HEK293 (cell line): ENCODE data around the gene PANX2.

ENCODE experiments used
- CTCF ChIA-PET: fragments of 350-600 bp; formaldehyde crosslinking; extraction: SDS; loops from one replicate; lab custom pipeline; 2021; ENCODE audit warnings: antibody characterized with exemption; lab: Yijun Ruan, JAX
- POLR2A ChIA-PET: fragments of 300-600 bp; formaldehyde crosslinking; extraction: SDS; loops from one replicate; lab custom pipeline; 2020; ENCODE audit warnings: antibody characterized with exemption, inconsistent platforms; lab: Yijun Ruan, JAX
- H3K27ac ChIP-seq: fragments of 200-500 bp; sonication (Bioruptor generic); 2 replicates; pipeline ENCODE4 v1.5.1; 2014; ENCODE audit warnings: low read depth, low read length, control low read depth, inconsistent platforms; ENCODE audit errors: extremely low read depth
- H3K36me3 ChIP-seq, 2 experiments: fragments of 200-500 bp in 1 of 2; sonication (Bioruptor generic) in 1 of 2; 1 replicate in 1 of 2; 2 replicates in 1 of 2; pipeline ENCODE4 v1.5.1; 2014 to 2017; ENCODE audit warnings: inconsistent platforms in 2 of 2, low read length in 2 of 2; ENCODE audit not compliant: control insufficient read depth in 2 of 2, insufficient read depth in 1 of 2
- H3K4me1 ChIP-seq: fragments of 200-500 bp; sonication (Bioruptor generic); 2 replicates; pipeline ENCODE4 v1.5.1; 2014; ENCODE audit warnings: mild to moderate bottlenecking, low read length, inconsistent platforms; ENCODE audit not compliant: control insufficient read depth, insufficient read depth
- H3K4me3 ChIP-seq: 2 replicates; pipeline ENCODE4 v1.5.1; 2011; ENCODE audit warnings: low read depth, mild to moderate bottlenecking, control low read depth, low read length, moderate library complexity
- H3K9me3 ChIP-seq: fragments of 200-500 bp; sonication (Bioruptor generic); 2 replicates; pipeline ENCODE4 v1.5.1; 2014; ENCODE audit warnings: low read depth, low read length, inconsistent platforms; ENCODE audit not compliant: control insufficient read depth, insufficient read depth
- CTCF ChIP-seq: fragments of 450-650 bp; formaldehyde crosslinking; IDR thresholded peaks from 2 replicates; pipeline ENCODE4 v1.5.1; 2016; ENCODE audit warnings: missing biosample characterization, missing genetic modification characterization
- GLI2 ChIP-seq: fragments of 450-650 bp; formaldehyde crosslinking; IDR thresholded peaks from 2 replicates; pipeline ENCODE4; 2017; ENCODE audit warnings: missing biosample characterization, missing genetic modification characterization, low read depth, borderline replicate concordance
- GLIS2 ChIP-seq: fragments of 450-650 bp; formaldehyde crosslinking; IDR thresholded peaks from 2 replicates; pipeline ENCODE4 v1.5.1; 2016; ENCODE audit warnings: missing biosample characterization, missing genetic modification characterization
- KLF16 ChIP-seq: fragments of 450-650 bp; formaldehyde crosslinking; IDR thresholded peaks from 2 replicates; pipeline ENCODE4 v1.5.1; 2017; ENCODE audit warnings: missing biosample characterization, missing genetic modification characterization
- ZBTB21 ChIP-seq: fragments of 450-650 bp; formaldehyde crosslinking; IDR thresholded peaks from 2 replicates; pipeline ENCODE4 v1.5.1; 2017; ENCODE audit warnings: missing biosample characterization, missing genetic modification characterization
- ZNF155 ChIP-seq: fragments of 450-650 bp; formaldehyde crosslinking; IDR thresholded peaks from 2 replicates; pipeline ENCODE4 v1.5.1; 2016; ENCODE audit warnings: missing biosample characterization, missing genetic modification characterization
- ZNF175 ChIP-seq: fragments of 450-650 bp; formaldehyde crosslinking; IDR thresholded peaks from 2 replicates; pipeline ENCODE4 v1.5.1; 2016; ENCODE audit warnings: missing biosample characterization, missing genetic modification characterization
- ZNF18 ChIP-seq: fragments of 450-650 bp; formaldehyde crosslinking; IDR thresholded peaks from 2 replicates; pipeline ENCODE4 v1.5.1; 2016; ENCODE audit warnings: missing biosample characterization, missing genetic modification characterization
- ZNF2 ChIP-seq: fragments of 450-650 bp; formaldehyde crosslinking; IDR thresholded peaks from 2 replicates; pipeline ENCODE4 v1.5.1; 2016; ENCODE audit warnings: missing biosample characterization, missing genetic modification characterization
- ZNF211 ChIP-seq: fragments of 450-650 bp; formaldehyde crosslinking; IDR thresholded peaks from 2 replicates; pipeline ENCODE4 v1.5.1; 2016; ENCODE audit warnings: low read depth, missing biosample characterization, missing genetic modification characterization
- ZNF23 ChIP-seq: fragments of 450-650 bp; formaldehyde crosslinking; IDR thresholded peaks from 2 replicates; pipeline ENCODE4 v1.5.1; 2016; ENCODE audit warnings: missing biosample characterization, missing genetic modification characterization, borderline replicate concordance
- ZNF280D ChIP-seq: fragments of 450-650 bp; formaldehyde crosslinking; IDR thresholded peaks from 2 replicates; pipeline ENCODE4 v1.5.1; 2016; ENCODE audit warnings: missing biosample characterization, missing genetic modification characterization
- ZNF362 ChIP-seq: fragments of 450-650 bp; formaldehyde crosslinking; IDR thresholded peaks from 2 replicates; pipeline ENCODE4 v1.5.1; 2016; ENCODE audit warnings: missing biosample characterization, missing genetic modification characterization
- ZNF404 ChIP-seq: fragments of 450-650 bp; formaldehyde crosslinking; IDR thresholded peaks from 2 replicates; pipeline ENCODE4 v1.5.1; 2017; ENCODE audit warnings: missing biosample characterization, missing genetic modification characterization
- ZNF473 ChIP-seq: fragments of 450-650 bp; formaldehyde crosslinking; IDR thresholded peaks from 2 replicates; pipeline ENCODE4 v1.5.1; 2017; ENCODE audit warnings: missing biosample characterization, missing genetic modification characterization
- ZNF548 ChIP-seq: fragments of 450-650 bp; formaldehyde crosslinking; IDR thresholded peaks from 2 replicates; pipeline ENCODE4 v1.5.1; 2016; ENCODE audit warnings: missing biosample characterization, missing genetic modification characterization
- ZNF624 ChIP-seq: fragments of 450-650 bp; formaldehyde crosslinking; IDR thresholded peaks from 2 replicates; pipeline ENCODE4 v1.5.1; 2017; ENCODE audit warnings: missing biosample characterization, missing genetic modification characterization
- ZNF629 ChIP-seq: fragments of 450-650 bp; formaldehyde crosslinking; IDR thresholded peaks from 2 replicates; pipeline ENCODE4 v1.5.1; 2017; ENCODE audit warnings: missing biosample characterization, missing genetic modification characterization
- ZNF701 ChIP-seq: fragments of 450-650 bp; formaldehyde crosslinking; IDR thresholded peaks from 2 replicates; pipeline ENCODE4 v1.5.1; 2016; ENCODE audit warnings: missing biosample characterization, missing genetic modification characterization
- ZNF777 ChIP-seq: fragments of 450-650 bp; formaldehyde crosslinking; IDR thresholded peaks from 2 replicates; pipeline ENCODE4 v1.5.1; 2017; ENCODE audit warnings: missing biosample characterization, missing genetic modification characterization, borderline replicate concordance
- ZNF785 ChIP-seq: fragments of 450-650 bp; formaldehyde crosslinking; IDR thresholded peaks from 2 replicates; pipeline ENCODE4 v1.5.1; 2016; ENCODE audit warnings: missing biosample characterization, missing genetic modification characterization
- ZNF843 ChIP-seq: fragments of 450-650 bp; formaldehyde crosslinking; IDR thresholded peaks from 2 replicates; pipeline ENCODE4 v1.5.1; 2016; ENCODE audit warnings: missing biosample characterization, missing genetic modification characterization
- ZXDB ChIP-seq: fragments of 450-650 bp; formaldehyde crosslinking; IDR thresholded peaks from 2 replicates; pipeline ENCODE4 v1.5.1; 2016; ENCODE audit warnings: missing biosample characterization, missing genetic modification characterization
- TF ChIP-seq, protein P1 (sequence below): sonication (generic); formaldehyde crosslinking; IDR thresholded peaks from 2 replicates; pipeline ENCODE4 v1.8.1; 2022; ENCODE audit warnings: mild to moderate bottlenecking, moderate library complexity, missing genetic modification reagents

PANX2 gene

DNA sequence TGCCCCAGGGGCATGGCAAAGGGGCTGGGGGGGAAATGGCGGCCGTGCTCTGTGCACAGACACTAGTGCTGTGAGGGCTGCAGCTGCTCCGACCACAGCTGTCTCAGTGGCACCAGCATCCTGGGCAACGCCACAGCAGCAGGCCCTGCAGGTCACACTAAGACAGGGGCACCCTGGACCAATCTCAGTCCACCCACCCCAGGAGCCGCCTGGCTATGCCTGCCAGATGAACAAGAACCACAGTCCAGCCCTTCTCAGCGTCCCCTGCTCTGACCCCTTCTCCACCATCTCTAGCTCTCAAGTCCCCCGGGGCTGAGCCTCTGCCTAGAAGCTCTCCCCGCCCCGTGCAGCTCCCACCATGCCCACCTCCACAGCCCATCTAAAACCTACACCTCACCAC is 57.8 kb downstream of the PANX2 start:
- Histone ChIP-seq H3K4me1 (no peaks in the 10 kb centered on the region), H3K27ac (no peak overlapping the region), H3K4me3 (no peak overlapping the region), H3K36me3 (peaks cover 31 to 74% of the 10 kb centered on the region in 2 experiments), H3K9me3 (no peaks in the 10 kb centered on the region)
- TF ChIP-seq ZNF624 (tag by site-specific recombination) (no peak), ZNF280D (tag by site-specific recombination) (no peak), ZNF785 (tag by site-specific recombination) (no peak), GLIS2 (tag by site-specific recombination) (no peak), ZNF155 (no peak), ZNF701 (no peak), ZNF23 (tag by site-specific recombination) (no peak), ZNF362 (no peak), CTCF (no peak), ZNF18 (tag by site-specific recombination) (no peak), ZBTB21 (no peak), GLI2 (tag by site-specific recombination) (no peak)
- ChIA-PET CTCF (interaction anchor here (0.7 to 1.0 kb wide), 2 partner anchors 10 to 80 kb away, joined by 3 read pairs; no protein-coding TSS in a partner anchor), POLR2A (no interaction called here)

GRCh38 chr22:50229370-50229769 is 58.8 kb downstream of the PANX2 start:
- H3K27ac ChIP-seq, result no peak overlapping the region
- POLR2A ChIA-PET, result no interaction called here
- H3K4me3 ChIP-seq, result no peak overlapping the region
- H3K9me3 ChIP-seq, result no peaks in the 10 kb centered on the region
- peaks cover 26 to 74% of the 10 kb centered on the region in 2 experiments for H3K36me3 ChIP-seq
- CTCF ChIA-PET, result no interaction called here
- no peaks in the 10 kb centered on the region for H3K4me1 ChIP-seq
- TF ChIP-seq ZNF629 (tag by site-specific recombination) (no peak), ZNF211 (tag by site-specific recombination) (no peak), CTCF (no peak), ZNF2 (no peak), KLF16 (tag by site-specific recombination) (no peak), ZNF548 (tag by site-specific recombination) (no peak), ZNF175 (tag by site-specific recombination) (no peak), ZNF843 (no peak), ZXDB (no peak), ZNF473 (tag by site-specific recombination) (no peak), ZNF777 (tag by site-specific recombination) (no peak), ZNF404 (tag by site-specific recombination) (no peak), ZNF18 (tag by site-specific recombination) (no peak)
- TF ChIP-seq, protein P1, sequence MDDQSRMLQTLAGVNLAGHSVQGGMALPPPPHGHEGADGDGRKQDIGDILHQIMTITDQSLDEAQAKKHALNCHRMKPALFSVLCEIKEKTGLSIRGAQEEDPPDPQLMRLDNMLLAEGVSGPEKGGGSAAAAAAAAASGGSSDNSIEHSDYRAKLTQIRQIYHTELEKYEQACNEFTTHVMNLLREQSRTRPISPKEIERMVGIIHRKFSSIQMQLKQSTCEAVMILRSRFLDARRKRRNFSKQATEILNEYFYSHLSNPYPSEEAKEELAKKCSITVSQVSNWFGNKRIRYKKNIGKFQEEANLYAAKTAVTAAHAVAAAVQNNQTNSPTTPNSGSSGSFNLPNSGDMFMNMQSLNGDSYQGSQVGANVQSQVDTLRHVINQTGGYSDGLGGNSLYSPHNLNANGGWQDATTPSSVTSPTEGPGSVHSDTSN (CRISPR knock-in tag), result no peak
